HepG2 (cell line): ENCODE results near the gene CBFA2T2. TPM values are rescaled to one million over a fixed set of nuclear protein-coding genes. Genes with fewer than 3 reads are reported as not detected.

ENCODE experiments used
- ETS1 ChIP-seq: sonication (generic); formaldehyde crosslinking; IDR thresholded peaks from 2 replicates; pipeline ENCODE4 v1.4.0; 2020; ENCODE audit warnings: missing genetic modification reagents
- GTF3A ChIP-seq: sonication (generic); formaldehyde crosslinking; conservative IDR thresholded peaks from 2 replicates; pipeline ENCODE4 v1.4.0; 2020; ENCODE audit warnings: mild to moderate bottlenecking, missing genetic modification reagents
- HMGXB4 ChIP-seq, 2 experiments: sonication (generic) in 1 of 2; formaldehyde crosslinking in 1 of 2; IDR thresholded peaks; 2 replicates each; pipeline versions ENCODE4 v1.4.0 to v1.6.1; 2018 to 2020; ENCODE audit warnings: missing genetic modification reagents in 2 of 2, borderline replicate concordance in 1 of 2, low read depth in 1 of 2, mild to moderate bottlenecking in 1 of 2, missing biosample characterization in 1 of 2
- HNF4A ChIP-seq: sonication (generic); formaldehyde crosslinking; IDR thresholded peaks from 2 replicates; pipeline ENCODE4 v1.4.0; 2020; ENCODE audit warnings: missing genetic modification reagents
- KDM6A ChIP-seq: IDR thresholded peaks from 2 replicates; pipeline ENCODE4 v1.6.1; 2016; ENCODE audit warnings: low read depth
- MBD4 ChIP-seq: IDR thresholded peaks from 2 replicates; pipeline ENCODE4 v1.6.1; 2012; ENCODE audit warnings: low read length, inconsistent platforms, borderline replicate concordance
- NCOA1 ChIP-seq: sonication (generic); formaldehyde crosslinking; IDR thresholded peaks from 2 replicates; pipeline ENCODE4 v1.9.0; 2021; ENCODE audit warnings: missing genetic modification reagents
- SNRNP70 ChIP-seq: fragments of 200-400 bp; formaldehyde crosslinking; IDR thresholded peaks from 2 replicates; pipeline ENCODE4 v1.6.1; 2017; ENCODE audit warnings: mild to moderate bottlenecking, low read depth, low read length, moderate library complexity
- ZBTB42 ChIP-seq: sonication (generic); formaldehyde crosslinking; IDR thresholded peaks from 2 replicates; pipeline ENCODE4 v1.5.0; 2020; ENCODE audit warnings: mild to moderate bottlenecking, missing genetic modification reagents
- ZNF326 ChIP-seq: sonication (generic); formaldehyde crosslinking; IDR thresholded peaks from 2 replicates; pipeline ENCODE4 v1.4.0; 2020; ENCODE audit warnings: missing genetic modification reagents, borderline replicate concordance
- ZNF563 ChIP-seq: sonication (generic); formaldehyde crosslinking; IDR thresholded peaks from 2 replicates; pipeline ENCODE4 v1.8.0; 2022; ENCODE audit warnings: mild to moderate bottlenecking, moderate library complexity, missing genetic modification reagents
- ZNF747 ChIP-seq: sonication (generic); formaldehyde crosslinking; IDR thresholded peaks from 2 replicates; pipeline ENCODE4 v1.8.1; 2023; ENCODE audit warnings: missing genetic modification reagents, mild to moderate bottlenecking, borderline replicate concordance
- ZNF776 ChIP-seq: sonication (generic); formaldehyde crosslinking; IDR thresholded peaks from 2 replicates; pipeline ENCODE4 v1.4.0; 2020; ENCODE audit warnings: mild to moderate bottlenecking, missing genetic modification reagents
- ZSCAN29 ChIP-seq: sonication (generic); formaldehyde crosslinking; conservative IDR thresholded peaks from 2 replicates; pipeline ENCODE4 v1.4.0; 2020; ENCODE audit warnings: mild to moderate bottlenecking, missing genetic modification reagents
- polyA plus RNA-seq, 8 experiments: library from polyadenylated mRNA; depleted of rRNA in 3 of 8; stranded (reverse) in 7 of 8; unstranded in 1 of 8; fragments of >200 nt; fragmentation: Illumina TruSeq in 4 of 8; extraction: Trizol in 4 of 8; gene quantifications; 2 replicates each; pipeline versions ENCODE4 v1.2.1 to v1.2.3, GENCODE V29; 2011 to 2016; ENCODE audit warnings: low read depth in 4 of 8, missing spikeins in 1 of 8, mixed read lengths in 1 of 8; ENCODE audit not compliant: insufficient read depth in 1 of 8
- total RNA-seq, 5 experiments: library from RNA; depleted of rRNA; stranded (reverse); fragments of >200 nt; fragmentation: Illumina TruSeq; extraction: Trizol; gene quantifications; 2 replicates each; pipeline ENCODE4 v1.2.3, GENCODE V29; 2016; ENCODE audit warnings: low read depth in 1 of 5
- TF ChIP-seq, protein P1 (sequence below): sonication (generic); formaldehyde crosslinking; IDR thresholded peaks from 2 replicates; pipeline ENCODE4 v1.4.0; 2020; ENCODE audit warnings: mild to moderate bottlenecking, missing genetic modification reagents
- TF ChIP-seq, protein P2 (sequence below): sonication (generic); formaldehyde crosslinking; conservative IDR thresholded peaks from 2 replicates; pipeline ENCODE4 v1.8.0; 2022; ENCODE audit warnings: low read depth, missing genetic modification reagents

CBFA2T2 gene
- total and polyA plus RNA-seq, 2 of the 13 experiments (the other 11 are each of a cell fraction or from before 2014, with no cell fraction given), result 6.3 to 21.2 TPM

DNA sequence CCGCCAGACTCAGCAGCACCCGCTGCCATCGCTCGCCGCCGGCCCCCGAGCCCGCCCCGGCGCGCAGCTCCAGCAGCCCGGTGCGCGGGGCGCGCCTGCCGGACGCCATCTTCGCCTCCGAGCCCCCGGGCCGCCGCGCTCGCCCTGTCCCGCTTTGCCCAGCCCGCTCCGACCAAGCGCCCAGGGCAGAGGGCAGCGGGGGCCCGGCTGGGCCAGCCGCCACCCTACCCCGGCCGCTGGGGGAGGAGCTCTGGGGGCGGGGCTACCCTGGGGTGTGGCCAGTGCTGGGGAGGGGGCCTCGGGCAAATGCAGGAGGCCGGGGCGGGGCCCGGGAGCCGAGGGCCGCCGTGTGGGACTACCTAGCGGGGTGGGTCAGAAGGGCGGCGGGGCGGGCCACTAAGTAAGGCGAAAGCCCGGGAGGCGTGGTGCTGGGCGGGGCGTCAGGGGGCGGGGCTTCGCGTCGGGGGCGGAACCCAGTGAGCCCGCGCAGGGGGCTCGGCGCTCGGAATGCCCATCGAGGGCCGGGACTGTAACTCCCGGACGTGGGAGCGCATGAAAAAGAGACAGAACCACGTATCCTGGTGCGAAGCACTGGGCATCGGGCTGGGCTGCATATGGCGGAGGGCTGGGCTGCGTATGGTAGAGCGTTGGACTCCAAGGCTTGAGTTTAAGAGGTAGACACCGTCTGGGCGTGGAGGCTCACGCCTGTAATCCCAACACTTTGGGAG lies 46.2 kb upstream of the CBFA2T2 start, which contains the start of gene SNTA1 (continued):
- TF ChIP-seq MBD4, result no peak
- TF ChIP-seq ZNF326 (CRISPR knock-in tag), result 0 out of 2 replicates have a peak, but pooled peaks have one; percentile 45
- no peak for TF ChIP-seq SNRNP70
- TF ChIP-seq NCOA1 (CRISPR knock-in tag), result no peak
- no peak for TF ChIP-seq KDM6A
- TF ChIP-seq, protein P1, sequence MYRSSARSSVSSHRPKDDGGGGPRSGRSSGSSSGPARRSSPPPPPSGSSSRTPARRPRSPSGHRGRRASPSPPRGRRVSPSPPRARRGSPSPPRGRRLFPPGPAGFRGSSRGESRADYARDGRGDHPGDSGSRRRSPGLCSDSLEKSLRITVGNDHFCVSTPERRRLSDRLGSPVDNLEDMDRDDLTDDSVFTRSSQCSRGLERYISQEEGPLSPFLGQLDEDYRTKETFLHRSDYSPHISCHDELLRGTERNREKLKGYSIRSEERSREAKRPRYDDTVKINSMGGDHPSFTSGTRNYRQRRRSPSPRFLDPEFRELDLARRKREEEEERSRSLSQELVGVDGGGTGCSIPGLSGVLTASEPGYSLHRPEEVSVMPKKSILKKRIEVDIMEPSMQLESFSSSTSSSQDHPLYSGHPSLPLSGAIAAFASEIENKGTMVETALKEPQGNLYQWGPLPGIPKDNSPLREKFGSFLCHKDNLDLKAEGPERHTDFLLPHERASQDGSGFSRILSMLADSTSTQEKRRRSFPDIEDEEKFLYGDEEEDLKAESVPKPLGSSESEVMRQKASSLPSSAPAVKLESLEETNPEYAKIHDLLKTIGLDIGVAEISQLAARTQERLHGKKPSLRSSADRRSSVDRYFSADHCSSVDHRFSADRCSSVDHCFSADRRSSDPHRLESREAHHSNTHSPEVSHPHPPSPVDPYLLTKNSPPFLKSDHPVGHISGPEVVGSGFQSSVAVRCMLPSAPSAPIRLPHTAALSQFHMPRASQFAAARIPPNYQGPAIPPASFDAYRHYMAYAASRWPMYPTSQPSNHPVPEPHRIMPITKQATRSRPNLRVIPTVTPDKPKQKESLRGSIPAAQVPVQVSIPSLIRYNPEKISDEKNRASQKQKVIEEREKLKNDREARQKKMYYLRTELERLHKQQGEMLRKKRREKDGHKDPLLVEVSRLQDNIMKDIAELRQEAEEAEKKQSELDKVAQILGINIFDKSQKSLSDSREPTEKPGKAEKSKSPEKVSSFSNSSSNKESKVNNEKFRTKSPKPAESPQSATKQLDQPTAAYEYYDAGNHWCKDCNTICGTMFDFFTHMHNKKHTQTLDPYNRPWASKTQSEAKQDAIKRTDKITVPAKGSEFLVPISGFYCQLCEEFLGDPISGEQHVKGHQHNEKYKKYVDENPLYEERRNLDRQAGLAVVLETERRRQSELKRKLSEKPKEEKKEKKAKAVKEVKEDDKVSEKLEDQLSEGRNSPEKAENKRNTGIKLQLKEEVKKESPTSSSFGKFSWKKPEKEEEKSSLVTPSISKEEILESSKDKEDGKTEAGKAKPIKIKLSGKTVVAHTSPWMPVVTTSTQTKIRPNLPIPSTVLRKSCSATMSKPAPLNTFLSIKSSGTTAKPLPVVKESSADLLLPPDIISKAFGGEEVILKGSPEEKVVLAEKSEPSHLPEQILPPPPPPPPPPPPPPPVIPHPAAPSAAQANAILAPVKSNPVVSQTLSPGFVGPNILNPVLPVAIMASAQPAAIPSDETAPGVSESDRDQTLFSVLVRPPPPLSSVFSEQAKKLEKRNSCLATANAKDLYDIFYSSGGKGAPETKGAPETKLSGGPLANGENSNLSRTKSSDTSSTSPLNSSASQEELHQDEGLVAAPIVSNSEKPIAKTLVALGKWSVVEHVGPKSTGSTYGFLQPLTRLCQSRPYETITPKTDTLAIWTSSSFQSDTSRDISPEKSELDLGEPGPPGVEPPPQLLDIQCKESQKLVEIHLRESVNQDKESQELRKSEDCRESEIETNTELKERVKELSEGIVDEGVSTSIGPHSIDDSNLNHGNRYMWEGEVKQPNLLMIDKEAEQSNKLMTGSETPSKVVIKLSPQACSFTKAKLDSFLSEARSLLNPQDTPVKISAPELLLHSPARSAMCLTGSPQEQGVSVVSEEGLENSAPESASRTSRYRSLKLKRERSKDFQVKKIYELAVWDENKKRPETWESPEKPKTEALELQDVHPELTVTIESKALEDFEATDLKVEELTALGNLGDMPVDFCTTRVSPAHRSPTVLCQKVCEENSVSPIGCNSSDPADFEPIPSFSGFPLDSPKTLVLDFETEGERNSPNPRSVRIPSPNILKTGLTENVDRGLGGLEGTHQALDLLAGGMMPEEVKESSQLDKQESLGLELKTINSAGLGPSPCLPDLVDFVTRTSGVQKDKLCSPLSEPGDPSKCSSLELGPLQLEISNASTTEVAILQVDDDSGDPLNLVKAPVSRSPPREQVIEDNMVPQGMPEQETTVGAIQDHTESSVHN (CRISPR knock-in tag), result no peak
- peak in 1 of 2 experiments; percentile 30; a peak in 1 of 4 replicates for TF ChIP-seq HMGXB4 (CRISPR knock-in tag; IDR thresholded peaks at IDR 0.05; ENCODE audit: borderline replicate concordance in 1 of 2, low read depth in 1 of 2)
- TF ChIP-seq ZSCAN29, result no peak
- TF ChIP-seq ZBTB42 (CRISPR knock-in tag), result no peak
- TF ChIP-seq, protein P2, sequence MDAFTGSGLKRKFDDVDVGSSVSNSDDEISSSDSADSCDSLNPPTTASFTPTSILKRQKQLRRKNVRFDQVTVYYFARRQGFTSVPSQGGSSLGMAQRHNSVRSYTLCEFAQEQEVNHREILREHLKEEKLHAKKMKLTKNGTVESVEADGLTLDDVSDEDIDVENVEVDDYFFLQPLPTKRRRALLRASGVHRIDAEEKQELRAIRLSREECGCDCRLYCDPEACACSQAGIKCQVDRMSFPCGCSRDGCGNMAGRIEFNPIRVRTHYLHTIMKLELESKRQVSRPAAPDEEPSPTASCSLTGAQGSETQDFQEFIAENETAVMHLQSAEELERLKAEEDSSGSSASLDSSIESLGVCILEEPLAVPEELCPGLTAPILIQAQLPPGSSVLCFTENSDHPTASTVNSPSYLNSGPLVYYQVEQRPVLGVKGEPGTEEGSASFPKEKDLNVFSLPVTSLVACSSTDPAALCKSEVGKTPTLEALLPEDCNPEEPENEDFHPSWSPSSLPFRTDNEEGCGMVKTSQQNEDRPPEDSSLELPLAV (CRISPR knock-in tag), result no peak
- 0 out of 2 replicates have a peak, but pooled peaks have one; percentile 20 for TF ChIP-seq ZNF747 (CRISPR knock-in tag)
- no peak for TF ChIP-seq HNF4A (CRISPR knock-in tag)
- peak; percentile 18; the same call in 1 of the 2 replicates for TF ChIP-seq ZNF563 (CRISPR knock-in tag)
- TF ChIP-seq ETS1, result no peak
- TF ChIP-seq GTF3A (CRISPR knock-in tag), result no peak
- TF ChIP-seq ZNF776 (CRISPR knock-in tag), result peak; percentile 27; the same call in 1 of the 2 replicates
